Breast epithelium (tissue), 4 donors: Measurements from ENCODE around the gene C1QL3. TPM values are rescaled to one million over a fixed set of nuclear protein-coding genes. Genes with fewer than 3 reads are reported as not detected.

ENCODE experiments used
- DNase-seq, 2 donors: peaks; one replicate each; pipeline ENCODE4 v3.0.0-alpha.2; 2019; ENCODE audit warnings: low spot score in 2 of 2
- H3K27ac ChIP-seq, 2 donors: fragments of 200-600 bp; sonication (generic) in 1 of 2; one replicate each; pipeline ENCODE4 v1.5.1; 2016 to 2019; ENCODE audit warnings: mild to moderate bottlenecking in 1 of 2
- H3K27me3 ChIP-seq, 2 donors: fragments of 200-600 bp; sonication (generic) in 1 of 2; one replicate each; pipeline versions ENCODE4 v1.5.1 to v1.6.0; 2017 to 2019; ENCODE audit warnings: control low read depth in 1 of 2, mild to moderate bottlenecking in 1 of 2
- H3K36me3 ChIP-seq: fragments of 200-600 bp; one replicate; pipeline ENCODE4 v1.5.1; 2019
- H3K4me1 ChIP-seq, 2 donors: fragments of 200-600 bp; sonication (generic); one replicate each; pipeline ENCODE4 v1.5.1; 2016 to 2019; ENCODE audit warnings: control low read depth in 1 of 2
- H3K4me3 ChIP-seq, 3 donors: fragments of 200-600 bp; sonication (generic); 1 replicate in 2 of 3; 2 replicates in 1 of 3; pipeline ENCODE4 v1.5.1; 2016 to 2019; ENCODE audit warnings: mild to moderate bottlenecking in 3 of 3, moderate library complexity in 2 of 3
- H3K9me3 ChIP-seq, 2 donors: fragments of 200-600 bp; sonication (generic) in 1 of 2; one replicate each; pipeline ENCODE4 v1.5.1; 2016 to 2019; ENCODE audit warnings: control low read depth in 1 of 2
- POLR2A ChIP-seq: fragments of 450-650 bp; IDR thresholded peaks from one replicate; pipeline ENCODE4 v1.6.1; 2016; ENCODE audit warnings: antibody characterized with exemption, mild to moderate bottlenecking, moderate library complexity
- POLR2AphosphoS5 ChIP-seq, 3 donors: sonication (generic); formaldehyde crosslinking; IDR thresholded peaks; one replicate each; pipeline ENCODE4 v1.6.1; 2017; ENCODE audit warnings: antibody characterized with exemption in 3 of 3
- intact Hi-C: fragments of 100-400 bp; cut with DNase I; formaldehyde crosslinking; loops from one replicate; pipeline ENCODE4 v1.15.1; 2023; ENCODE audit warnings: low total_unique reads
- total RNA-seq, 3 donors: library from RNA; depleted of rRNA; stranded (reverse); fragments of >200 nt; gene quantifications; one replicate each; pipeline ENCODE4 v1.1.0, GENCODE V29; 2016
- TF ChIP-seq, protein P1 (sequence below), 3 donors: fragments of 450-650 bp; IDR thresholded peaks; one replicate each; pipeline ENCODE4 v1.5.1; 2016 to 2017; ENCODE audit warnings: antibody characterized with exemption in 3 of 3, mild to moderate bottlenecking in 3 of 3, moderate library complexity in 3 of 3

Gene C1QL3
- total RNA-seq, 3 donors from 2014 or later = not detected

DNA sequence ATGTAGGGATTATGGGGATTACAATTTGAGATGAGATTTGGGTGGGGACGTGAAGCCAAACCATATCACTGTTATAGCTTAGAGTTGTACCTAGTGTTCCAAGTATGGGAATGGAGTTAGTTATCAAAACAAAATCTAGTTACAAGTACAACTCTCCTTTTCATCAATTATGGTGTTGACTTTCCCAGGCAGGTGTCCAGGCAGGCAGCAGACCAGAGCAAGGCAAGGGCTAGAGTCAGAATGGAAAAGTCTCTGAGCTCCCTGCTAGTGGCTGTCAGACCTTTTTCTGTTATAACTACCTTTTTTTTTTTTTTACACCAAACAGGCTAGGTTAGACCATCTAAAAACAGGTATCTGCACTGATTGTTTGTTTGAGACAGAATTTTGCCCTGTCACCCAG lies 55.7 kb downstream of the C1QL3 start:
- no peak for DNase-seq
- no peaks in the 10 kb centered on the region for H3K9me3 ChIP-seq
- H3K27ac ChIP-seq = no peak overlapping the region
- intact Hi-C loops = no loop called here
- H3K36me3 ChIP-seq = no peaks in the 10 kb centered on the region
- no peak overlapping the region for H3K4me3 ChIP-seq
- TF ChIP-seq, protein P1, sequence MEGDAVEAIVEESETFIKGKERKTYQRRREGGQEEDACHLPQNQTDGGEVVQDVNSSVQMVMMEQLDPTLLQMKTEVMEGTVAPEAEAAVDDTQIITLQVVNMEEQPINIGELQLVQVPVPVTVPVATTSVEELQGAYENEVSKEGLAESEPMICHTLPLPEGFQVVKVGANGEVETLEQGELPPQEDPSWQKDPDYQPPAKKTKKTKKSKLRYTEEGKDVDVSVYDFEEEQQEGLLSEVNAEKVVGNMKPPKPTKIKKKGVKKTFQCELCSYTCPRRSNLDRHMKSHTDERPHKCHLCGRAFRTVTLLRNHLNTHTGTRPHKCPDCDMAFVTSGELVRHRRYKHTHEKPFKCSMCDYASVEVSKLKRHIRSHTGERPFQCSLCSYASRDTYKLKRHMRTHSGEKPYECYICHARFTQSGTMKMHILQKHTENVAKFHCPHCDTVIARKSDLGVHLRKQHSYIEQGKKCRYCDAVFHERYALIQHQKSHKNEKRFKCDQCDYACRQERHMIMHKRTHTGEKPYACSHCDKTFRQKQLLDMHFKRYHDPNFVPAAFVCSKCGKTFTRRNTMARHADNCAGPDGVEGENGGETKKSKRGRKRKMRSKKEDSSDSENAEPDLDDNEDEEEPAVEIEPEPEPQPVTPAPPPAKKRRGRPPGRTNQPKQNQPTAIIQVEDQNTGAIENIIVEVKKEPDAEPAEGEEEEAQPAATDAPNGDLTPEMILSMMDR (IDR thresholded peaks at IDR 0.05) = no peak
- TF ChIP-seq POLR2A (no peak), POLR2AphosphoS5 (IDR thresholded peaks at IDR 0.05) (no peak)
- no peaks in the 10 kb centered on the region for H3K27me3 ChIP-seq
- H3K4me1 ChIP-seq = no peaks in the 10 kb centered on the region

Other genes with a start within 250 kb of the C1QL3 start
- gene PTER, start 84.9 kb downstream of the C1QL3 start, total RNA-seq = 10 to 100 TPM; 18.4 to 30.3 (median 22.6) TPM